ENCODE results near the gene PTPRN2.

PTPRN2 gene

GRCh38 chr7:157621131-157621681 lies 966.4 kb downstream of the PTPRN2 start:
- no peak for TF ChIP-seq CTCF (IDR thresholded peaks at IDR 0.05; ENCODE audit: low read depth, low read length)
- H3K4me3 ChIP-seq (ENCODE audit: low read depth, low read length) = no peak overlapping the region

- TF ChIP-seq CTCF (IDR thresholded peaks at IDR 0.05; ENCODE audit: low read depth, low read length) = no peak
- H3K4me3 ChIP-seq (ENCODE audit: low read depth, low read length) = no peak overlapping the region
Measured at GRCh38 chr7:157620616-157621015, 967.0 kb downstream of the PTPRN2 start.

- no peak overlapping the region for H3K4me3 ChIP-seq (ENCODE audit: low read depth, low read length)
- no peak for TF ChIP-seq CTCF (IDR thresholded peaks at IDR 0.05; ENCODE audit: low read depth, low read length)
Measured at GRCh38 chr7:157619753-157620525, 967.7 kb downstream of the PTPRN2 start.

- H3K4me3 ChIP-seq (ENCODE audit: low read depth, low read length) = no peak overlapping the region
- no peak for TF ChIP-seq CTCF (IDR thresholded peaks at IDR 0.05; ENCODE audit: low read depth, low read length)
Measured at GRCh38 chr7:157618823-157619606, 968.6 kb downstream of the PTPRN2 start.

GRCh38 chr7:157618091-157618726 lies 969.4 kb downstream of the PTPRN2 start:
- no peak for TF ChIP-seq CTCF (IDR thresholded peaks at IDR 0.05; ENCODE audit: low read depth, low read length)
- H3K4me3 ChIP-seq (ENCODE audit: low read depth, low read length) = no peak overlapping the region

GRCh38 chr7:157617401-157617800 lies 970.2 kb downstream of the PTPRN2 start:
- no peak overlapping the region for H3K4me3 ChIP-seq (ENCODE audit: low read depth, low read length)
- TF ChIP-seq CTCF (IDR thresholded peaks at IDR 0.05; ENCODE audit: low read depth, low read length) = no peak

Data from WI38 (cell line).